GM12864 (cell line): ENCODE results near the gene EDA.

ENCODE experiments used
- DNase-seq: peaks from one replicate; pipeline ENCODE4 v3.0.0-alpha.2; 2011; ENCODE audit warnings: low read depth
- H3K4me3 ChIP-seq: 2 replicates; pipeline ENCODE4 v1.5.1; 2011; ENCODE audit warnings: mild to moderate bottlenecking, low read depth, low read length, control low read depth
- TF ChIP-seq, protein P1 (sequence below): IDR thresholded peaks from 2 replicates; pipeline ENCODE4 v1.5.1; 2011; ENCODE audit warnings: low read depth, mild to moderate bottlenecking, moderate library complexity, low read length, control low read depth, inconsistent platforms; ENCODE audit errors: missing control alignments

The EDA gene

GRCh38 chrX:70001269-70001668, 385.4 kb downstream of the EDA start:
- no peak for DNase-seq
- H3K4me3 ChIP-seq: no peak overlapping the region
- TF ChIP-seq, protein P1, sequence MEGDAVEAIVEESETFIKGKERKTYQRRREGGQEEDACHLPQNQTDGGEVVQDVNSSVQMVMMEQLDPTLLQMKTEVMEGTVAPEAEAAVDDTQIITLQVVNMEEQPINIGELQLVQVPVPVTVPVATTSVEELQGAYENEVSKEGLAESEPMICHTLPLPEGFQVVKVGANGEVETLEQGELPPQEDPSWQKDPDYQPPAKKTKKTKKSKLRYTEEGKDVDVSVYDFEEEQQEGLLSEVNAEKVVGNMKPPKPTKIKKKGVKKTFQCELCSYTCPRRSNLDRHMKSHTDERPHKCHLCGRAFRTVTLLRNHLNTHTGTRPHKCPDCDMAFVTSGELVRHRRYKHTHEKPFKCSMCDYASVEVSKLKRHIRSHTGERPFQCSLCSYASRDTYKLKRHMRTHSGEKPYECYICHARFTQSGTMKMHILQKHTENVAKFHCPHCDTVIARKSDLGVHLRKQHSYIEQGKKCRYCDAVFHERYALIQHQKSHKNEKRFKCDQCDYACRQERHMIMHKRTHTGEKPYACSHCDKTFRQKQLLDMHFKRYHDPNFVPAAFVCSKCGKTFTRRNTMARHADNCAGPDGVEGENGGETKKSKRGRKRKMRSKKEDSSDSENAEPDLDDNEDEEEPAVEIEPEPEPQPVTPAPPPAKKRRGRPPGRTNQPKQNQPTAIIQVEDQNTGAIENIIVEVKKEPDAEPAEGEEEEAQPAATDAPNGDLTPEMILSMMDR: no peak

- DNase-seq: no peak
- TF ChIP-seq, protein P1: no peak
- no peak overlapping the region for H3K4me3 ChIP-seq
These were observed 385.9 kb downstream of the EDA start for GRCh38 chrX:70001708-70002341.

DNA sequence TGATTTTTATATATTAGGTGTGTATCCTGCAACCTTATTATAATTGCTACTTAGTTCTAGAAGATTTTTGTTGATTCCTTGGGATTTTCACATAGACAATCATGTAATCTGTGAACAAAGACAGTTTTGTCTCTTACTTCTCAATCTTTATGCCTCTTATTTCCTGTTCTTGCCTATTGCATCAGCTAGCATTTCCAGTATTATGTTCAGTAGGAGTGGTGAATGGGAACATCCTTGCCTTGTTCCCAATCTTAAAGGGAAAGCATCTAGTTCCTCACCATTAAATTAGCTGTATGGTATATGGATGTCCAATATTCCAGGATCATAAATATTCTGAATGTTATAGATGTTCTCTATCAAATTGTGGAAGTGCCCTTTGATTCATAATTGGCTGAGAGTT, 392.0 kb downstream of the EDA start:
- TF ChIP-seq, protein P1: no peak
- DNase-seq: no peak
- H3K4me3 ChIP-seq: no peak overlapping the region

DNA sequence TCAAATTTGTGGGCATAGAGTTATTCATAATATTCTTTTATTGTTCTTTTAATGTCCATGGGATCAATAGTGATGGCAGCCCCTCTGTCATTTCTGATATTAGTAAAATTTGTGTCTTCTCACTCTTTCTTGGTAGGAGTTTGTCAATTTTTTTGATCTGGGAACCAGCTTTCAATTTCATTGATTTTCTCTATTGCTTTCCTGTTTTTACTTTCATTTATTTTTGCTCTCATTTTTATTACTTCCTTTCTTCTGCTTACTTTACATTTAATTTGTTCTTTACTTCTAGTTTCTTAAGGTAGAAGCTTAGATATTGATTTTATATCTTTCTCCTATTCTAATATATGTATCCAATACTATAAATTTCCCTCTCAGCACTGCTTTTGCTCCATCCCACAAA, 393.1 kb downstream of the EDA start:
- no peak for DNase-seq
- TF ChIP-seq, protein P1: no peak
- H3K4me3 ChIP-seq: no peak overlapping the region

- no peak overlapping the region for H3K4me3 ChIP-seq
- TF ChIP-seq, protein P1: no peak
- DNase-seq: no peak
These were observed 394.1 kb downstream of the EDA start for GRCh38 chrX:70009970-70010369.

- TF ChIP-seq, protein P1: no peak
- H3K4me3 ChIP-seq: no peak overlapping the region
- DNase-seq: no peak
These were observed 396.8 kb downstream of the EDA start for GRCh38 chrX:70012756-70013155.
